HG03575 (cell line): ENCODE measurements around the gene TNP1.

ENCODE experiments used
- ATAC-seq: cut with Tn5 transposase; IDR thresholded peaks from one replicate; pipeline ENCODE4 v1.9.1; 2021; ENCODE audit not compliant: unreplicated experiment, insufficient number of reproducible peaks, low FRiP score; ENCODE audit errors: extremely low read depth

TNP1 gene

GRCh38 chr2:216878072-216878471, 18.2 kb upstream of the TNP1 start:
- no peak for ATAC-seq

- ATAC-seq: no peak
These were observed 17.2 kb upstream of the TNP1 start for GRCh38 chr2:216877085-216877484.

- no peak for ATAC-seq
These were observed 16.0 kb upstream of the TNP1 start for GRCh38 chr2:216875862-216876261.

GRCh38 chr2:216873573-216873972, 13.7 kb upstream of the TNP1 start:
- no peak for ATAC-seq

- no peak for ATAC-seq
These were observed 12.8 kb upstream of the TNP1 start for GRCh38 chr2:216872624-216873023.

GRCh38 chr2:216872040-216872439, 12.2 kb upstream of the TNP1 start:
- no peak for ATAC-seq

- no peak for ATAC-seq
These were observed 11.6 kb upstream of the TNP1 start for GRCh38 chr2:216871333-216871934.

- no peak for ATAC-seq
These were observed 10.9 kb upstream of the TNP1 start for GRCh38 chr2:216870508-216871332.

- no peak for ATAC-seq
These were observed 6.7 kb upstream of the TNP1 start for GRCh38 chr2:216866515-216867095.

- ATAC-seq: no peak
These were observed 5.8 kb upstream of the TNP1 start for GRCh38 chr2:216865658-216866057.

GRCh38 chr2:216863946-216864345, 4.1 kb upstream of the TNP1 start:
- ATAC-seq: no peak

- ATAC-seq: no peak
These were observed 2.9 kb upstream of the TNP1 start for GRCh38 chr2:216862628-216863398.

- ATAC-seq: no peak
These were observed 718 bp upstream of the TNP1 start for GRCh38 chr2:216860426-216861137.

- no peak for ATAC-seq
These were observed 1.6 kb downstream of the TNP1 start for GRCh38 chr2:216858312-216858711.

GRCh38 chr2:216857131-216857550, 2.7 kb downstream of the TNP1 start:
- ATAC-seq: no peak

- no peak for ATAC-seq
These were observed 3.3 kb downstream of the TNP1 start for GRCh38 chr2:216856406-216857065.

- no peak for ATAC-seq
These were observed 4.3 kb downstream of the TNP1 start for GRCh38 chr2:216855605-216856004.

GRCh38 chr2:216855079-216855478, 4.8 kb downstream of the TNP1 start:
- ATAC-seq: no peak
